Karpas-422 (cell line): ENCODE measurements around the gene GALNT1. TPM values are rescaled to one million over a fixed set of nuclear protein-coding genes. Genes with fewer than 3 reads are reported as not detected.
A peak's percentile ranks its signal among the peaks of the same experiment; 100 is the strongest.
"Not testable (repeated sequence)": the region's sequence is repeated elsewhere in the genome, so short reads cannot be mapped to it uniquely, and the experiment has no call there.

ENCODE experiments used
- DNase-seq: peaks from one replicate; pipeline ENCODE4 v3.0.0-alpha.2; 2015
- H2AFZ ChIP-seq: fragments of 200-600 bp; sonication (generic); 2 replicates; pipeline ENCODE4 v1.6.1; 2014; ENCODE audit warnings: antibody characterized with exemption, low read length, mixed read lengths
- H3K27ac ChIP-seq: fragments of 200-600 bp; sonication (generic); 2 replicates; pipeline ENCODE4 v1.5.1; 2014; ENCODE audit warnings: mild to moderate bottlenecking, low read length, moderate library complexity
- H3K27me3 ChIP-seq: fragments of 200-600 bp; sonication (generic); 2 replicates; pipeline ENCODE4 v1.6.1; 2014; ENCODE audit warnings: low read length, mixed read lengths
- H3K36me3 ChIP-seq: fragments of 200-600 bp; sonication (generic); 2 replicates; pipeline ENCODE4 v1.6.1; 2014; ENCODE audit warnings: low read length, mixed read lengths; ENCODE audit not compliant: insufficient read depth
- H3K4me1 ChIP-seq: fragments of 200-600 bp; sonication (generic); 2 replicates; pipeline ENCODE4 v1.6.1; 2014; ENCODE audit warnings: mild to moderate bottlenecking, low read length, mixed read lengths
- H3K4me2 ChIP-seq: fragments of 200-600 bp; sonication (generic); 2 replicates; pipeline ENCODE4 v1.6.1; 2014; ENCODE audit warnings: low read length, low read depth, mild to moderate bottlenecking; ENCODE audit not compliant: poor library complexity, severe bottlenecking
- H3K4me3 ChIP-seq: fragments of 200-600 bp; sonication (generic); 2 replicates; pipeline ENCODE4 v1.5.1; 2014; ENCODE audit warnings: mild to moderate bottlenecking, antibody characterized with exemption, low read length, mixed read lengths
- H3K79me2 ChIP-seq: fragments of 200-600 bp; sonication (generic); 2 replicates; pipeline ENCODE4 v1.6.1; 2014; ENCODE audit warnings: mild to moderate bottlenecking, low read length, mixed read lengths
- H3K9ac ChIP-seq: fragments of 200-600 bp; sonication (generic); 2 replicates; pipeline ENCODE4 v1.6.0; 2014; ENCODE audit warnings: low read length
- H3K9me2 ChIP-seq: fragments of 200-600 bp; sonication (generic), shearing (Covaris generic); replicated peaks from 2 replicates; pipeline ENCODE4 v1.6.0; 2014; ENCODE audit warnings: mild to moderate bottlenecking, low read length, moderate library complexity; ENCODE audit not compliant: insufficient read depth
- H3K9me3 ChIP-seq: fragments of 300-700, 200-600 bp; sonication (generic); 2 replicates; pipeline ENCODE4 v1.6.1; 2014; ENCODE audit warnings: low read length, mixed read lengths
- H4K20me1 ChIP-seq: fragments of 200-600 bp; sonication (generic); 2 replicates; pipeline ENCODE4 v1.6.1; 2014; ENCODE audit warnings: mild to moderate bottlenecking, antibody characterized with exemption, low read length, low read depth; ENCODE audit not compliant: insufficient read depth
- total RNA-seq: library from RNA; depleted of rRNA; stranded (reverse); fragments of >200 nt; shearing (Covaris generic); gene quantifications from 2 replicates; pipeline ENCODE4 v1.2.3, GENCODE V29; 2014; ENCODE audit warnings: low replicate concordance

The GALNT1 gene
- total RNA-seq, 1 experiment from 2014 or later = 259 TPM

DNA sequence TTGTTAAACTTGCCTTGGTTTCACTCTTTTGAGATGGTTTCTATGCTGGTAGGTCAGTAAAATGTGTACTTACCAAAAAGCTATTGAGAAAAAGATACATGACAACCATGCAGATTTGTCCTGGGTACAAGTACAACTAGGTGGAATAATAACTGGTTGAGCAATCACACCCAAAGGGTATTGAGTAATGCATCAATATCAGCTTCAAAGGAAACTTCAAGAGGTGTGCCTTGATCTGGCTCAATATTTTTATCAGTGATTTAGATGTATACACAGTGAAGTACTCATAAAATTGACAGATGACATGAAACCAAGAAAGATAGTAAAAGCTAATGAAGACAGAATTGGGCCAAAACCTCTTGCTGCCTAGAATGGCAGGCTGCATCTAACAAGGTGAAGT is 21.7 kb upstream of the GALNT1 start:
- H3K9ac ChIP-seq = no peak overlapping the region

DNA sequence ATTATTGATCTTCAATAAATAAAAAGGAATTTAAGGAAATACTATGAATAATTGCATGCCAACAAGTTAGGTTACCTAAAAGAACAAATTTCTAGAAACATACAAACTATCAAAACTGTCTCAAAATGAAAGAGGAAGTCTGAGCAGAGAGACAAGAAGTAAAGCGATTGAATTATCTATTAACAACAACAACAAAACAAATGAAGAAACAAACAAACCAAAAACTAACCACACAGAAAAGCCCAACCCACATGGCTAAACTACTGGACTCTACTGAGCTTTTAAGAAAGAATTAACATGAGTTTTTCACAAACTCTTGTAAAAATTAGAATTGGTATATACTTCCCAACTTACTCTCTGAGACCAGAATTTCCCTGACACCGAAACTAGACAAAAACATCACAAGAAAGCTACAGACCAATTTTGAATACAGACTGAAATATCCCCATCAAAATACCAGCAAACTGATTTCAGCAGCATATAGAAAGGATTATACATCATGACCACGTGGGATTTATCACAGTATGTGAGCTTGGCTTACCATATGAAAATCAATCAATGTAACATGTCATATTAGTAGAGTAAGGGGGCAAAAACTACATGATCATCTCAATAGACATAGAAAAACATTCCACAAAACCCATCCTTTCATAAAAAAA is 16.6 kb upstream of the GALNT1 start:
- Histone ChIP-seq H4K20me1 (no peaks in the 10 kb centered on the region), H3K4me1 (peaks cover 13% of the 10 kb centered on the region), H3K4me2 (peak overlapping the region; percentile 11), H2AFZ (no peak overlapping the region), H3K79me2 (no peaks in the 10 kb centered on the region), H3K9me3 (no peaks in the 10 kb centered on the region), H3K9ac (no peak overlapping the region), H3K9me2 (no peaks in the 10 kb centered on the region), H3K36me3 (no peaks in the 10 kb centered on the region), H3K27ac (no peak overlapping the region), H3K4me3 (no peak overlapping the region), H3K27me3 (no peaks in the 10 kb centered on the region)
- DNase-seq = no peak

More for the DNA sequence above, 21.7 kb upstream of the GALNT1 start:
- Histone ChIP-seq H4K20me1 (no peaks in the 10 kb centered on the region), H2AFZ (no peak overlapping the region), H3K4me3 (no peak overlapping the region), H3K27me3 (no peaks in the 10 kb centered on the region), H3K9me2 (no peaks in the 10 kb centered on the region), H3K4me1 (peaks cover 7% of the 10 kb centered on the region), H3K36me3 (no peaks in the 10 kb centered on the region), H3K4me2 (no peak overlapping the region), H3K79me2 (no peaks in the 10 kb centered on the region), H3K9me3 (no peaks in the 10 kb centered on the region), H3K27ac (no peak overlapping the region)
- no peak for DNase-seq

GRCh38 chr18:35566019-35566418 is 15.5 kb upstream of the GALNT1 start:
- no peaks in the 10 kb centered on the region for H3K79me2 ChIP-seq
- H3K9me3 ChIP-seq = no peaks in the 10 kb centered on the region
- H3K27me3 ChIP-seq = no peaks in the 10 kb centered on the region
- peaks cover 24% of the 10 kb centered on the region for H3K4me1 ChIP-seq
- no peak overlapping the region for H3K27ac ChIP-seq
- H3K4me2 ChIP-seq = no peak overlapping the region
- H3K9me2 ChIP-seq = no peaks in the 10 kb centered on the region
- no peak overlapping the region for H3K9ac ChIP-seq
- no peaks in the 10 kb centered on the region for H4K20me1 ChIP-seq
- no peak for DNase-seq
- no peaks in the 10 kb centered on the region for H3K36me3 ChIP-seq
- no peak overlapping the region for H3K4me3 ChIP-seq
- H2AFZ ChIP-seq = no peak overlapping the region

GRCh38 chr18:35570182-35570581 is 11.4 kb upstream of the GALNT1 start:
- no peak overlapping the region for H2AFZ ChIP-seq
- no peaks in the 10 kb centered on the region for H3K9me2 ChIP-seq
- H3K27me3 ChIP-seq = no peaks in the 10 kb centered on the region
- no peak overlapping the region for H3K9ac ChIP-seq
- H3K4me2 ChIP-seq = peak overlapping the region; percentile 27
- peaks cover 24% of the 10 kb centered on the region for H3K4me1 ChIP-seq
- no peaks in the 10 kb centered on the region for H3K9me3 ChIP-seq
- H3K4me3 ChIP-seq = no peak overlapping the region
- H3K79me2 ChIP-seq = no peaks in the 10 kb centered on the region
- H3K36me3 ChIP-seq = no peaks in the 10 kb centered on the region
- no peaks in the 10 kb centered on the region for H4K20me1 ChIP-seq
- no peak overlapping the region for H3K27ac ChIP-seq
- no peak for DNase-seq

DNA sequence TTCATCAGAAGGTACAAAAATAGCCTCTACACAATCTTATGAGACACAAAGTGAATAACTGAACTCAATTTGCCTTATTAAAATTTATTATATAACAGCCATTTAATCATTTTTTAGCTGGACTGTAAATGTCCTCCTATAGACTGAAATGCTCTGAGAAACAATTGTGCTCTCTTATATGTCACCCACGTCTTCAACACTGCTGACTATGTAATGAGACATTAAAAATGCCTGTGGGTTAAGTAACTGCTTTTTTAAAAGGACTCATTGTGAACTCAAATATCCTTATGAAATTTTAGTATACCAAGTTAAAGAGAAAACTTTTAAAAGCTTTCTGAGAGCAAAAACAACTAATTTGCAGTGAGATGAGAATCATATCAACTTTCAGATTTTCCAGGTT is 10.4 kb upstream of the GALNT1 start:
- Histone ChIP-seq H3K79me2 (no peaks in the 10 kb centered on the region), H3K9ac (no peak overlapping the region), H3K9me2 (no peaks in the 10 kb centered on the region), H4K20me1 (no peaks in the 10 kb centered on the region), H3K4me3 (no peak overlapping the region), H3K27me3 (no peaks in the 10 kb centered on the region), H2AFZ (no peak overlapping the region), H3K9me3 (no peaks in the 10 kb centered on the region; the same call in 1 of the 2 replicates), H3K27ac (no peak overlapping the region), H3K4me2 (peak overlapping the region; percentile 27), H3K4me1 (peaks cover 21% of the 10 kb centered on the region), H3K36me3 (no peaks in the 10 kb centered on the region)
- DNase-seq = no peak

DNA sequence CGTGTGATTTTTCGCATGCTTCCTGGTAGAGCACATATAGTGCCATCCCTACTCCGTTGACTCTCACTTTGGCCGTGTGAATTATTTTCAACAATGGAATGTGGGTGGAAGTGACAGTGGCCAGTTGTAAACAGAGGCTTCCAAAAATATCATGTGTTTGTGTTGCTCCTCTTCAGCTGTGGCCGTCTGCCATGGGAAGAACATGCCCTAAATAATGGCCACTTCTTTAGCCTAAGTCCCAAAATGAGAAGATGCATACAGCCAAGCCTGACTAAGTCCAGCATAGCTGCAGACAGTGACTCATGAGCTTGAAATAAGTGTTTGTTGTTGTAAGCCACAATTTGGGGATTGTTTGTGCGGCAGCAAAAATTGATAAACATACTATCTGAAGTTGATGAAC is 8.9 kb upstream of the GALNT1 start:
- no peak overlapping the region for H2AFZ ChIP-seq
- peaks cover 4% of the 10 kb centered on the region for H3K9me3 ChIP-seq
- no peak overlapping the region for H3K4me3 ChIP-seq
- H4K20me1 ChIP-seq = no peaks in the 10 kb centered on the region
- H3K9me2 ChIP-seq = no peaks in the 10 kb centered on the region
- 0 out of 2 replicates have a peak, but pooled peaks cover 4% of the 10 kb centered on the region for H3K36me3 ChIP-seq
- no peaks in the 10 kb centered on the region for H3K79me2 ChIP-seq
- no peak overlapping the region for H3K9ac ChIP-seq
- H3K4me1 ChIP-seq = peaks cover 21% of the 10 kb centered on the region
- H3K4me2 ChIP-seq = no peak overlapping the region
- H3K27me3 ChIP-seq = no peaks in the 10 kb centered on the region
- no peak overlapping the region for H3K27ac ChIP-seq
- no peak for DNase-seq

- no peaks in the 10 kb centered on the region for H4K20me1 ChIP-seq
- no peak for DNase-seq
- peak overlapping the region; percentile 75; the same call in 1 of the 2 replicates for H2AFZ ChIP-seq
- H3K4me2 ChIP-seq = no peak overlapping the region
- H3K79me2 ChIP-seq = no peaks in the 10 kb centered on the region
- H3K27ac ChIP-seq = no peak overlapping the region
- H3K9me2 ChIP-seq = no peaks in the 10 kb centered on the region
- no peak overlapping the region for H3K9ac ChIP-seq
- H3K4me1 ChIP-seq = peaks cover 21% of the 10 kb centered on the region
- H3K9me3 ChIP-seq = peaks cover 4% of the 10 kb centered on the region
- H3K4me3 ChIP-seq = no peak overlapping the region
- 0 out of 2 replicates have a peak, but pooled peaks cover 4% of the 10 kb centered on the region for H3K36me3 ChIP-seq
- H3K27me3 ChIP-seq = no peaks in the 10 kb centered on the region
Measured at GRCh38 chr18:35573531-35573930, 8.0 kb upstream of the GALNT1 start.

GRCh38 chr18:35576240-35576845 is 5.2 kb upstream of the GALNT1 start:
- H3K9me2 ChIP-seq, H3K9ac ChIP-seq, H3K4me3 ChIP-seq, H3K79me2 ChIP-seq, DNase-seq, H3K4me2 ChIP-seq, H3K9me3 ChIP-seq, H3K27me3 ChIP-seq, H2AFZ ChIP-seq, H3K36me3 ChIP-seq, H4K20me1 ChIP-seq, H3K27ac ChIP-seq: not testable (repeated sequence)
- H3K4me1 ChIP-seq = peaks cover 20% of the 10 kb centered on the region
